Measurements from ENCODE around the gene KRTAP2-2. TPM values are rescaled to one million over a fixed set of nuclear protein-coding genes. Genes with fewer than 3 reads are reported as not detected.
"Not testable (repeated sequence)": the region's sequence is repeated elsewhere in the genome, so short reads cannot be mapped to it uniquely, and the experiment has no call there.

The KRTAP2-2 gene
- total and polyA plus RNA-seq, 2 of the 13 experiments (the other 11 are each of a cell fraction or from before 2014, with no cell fraction given), result not detected

DNA sequence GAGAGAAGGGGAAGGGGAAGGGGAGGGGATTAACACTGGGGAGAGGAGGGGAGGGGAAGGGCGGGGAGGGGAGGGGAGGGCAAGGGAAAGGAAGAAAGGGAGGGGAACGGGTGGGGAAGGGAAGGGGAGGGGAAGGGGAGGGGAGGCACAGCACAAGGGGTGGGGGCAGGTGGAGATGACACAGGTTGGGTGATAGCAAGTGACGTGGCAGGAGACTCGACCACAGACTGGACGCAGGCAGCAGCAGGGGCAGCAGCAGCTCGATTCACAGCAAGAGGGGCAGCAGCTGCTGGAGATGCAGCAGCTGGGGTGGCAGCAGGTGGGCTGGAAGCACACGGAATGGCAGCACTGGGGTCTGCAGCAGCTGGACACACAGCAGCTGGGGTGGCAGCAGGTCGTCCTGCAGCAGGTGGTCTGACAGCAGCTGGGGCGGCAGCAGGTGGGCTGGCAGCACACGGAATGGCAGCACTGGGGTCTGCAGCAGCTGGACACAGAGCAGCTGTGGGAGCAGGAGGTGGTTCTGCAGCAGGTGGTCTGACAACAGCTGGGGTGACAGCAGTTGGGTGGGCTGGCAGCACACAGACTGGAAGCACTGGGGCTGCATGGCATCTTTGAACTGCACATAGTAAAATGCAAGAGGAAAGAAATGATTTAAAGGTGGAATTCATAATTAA is 46.7 kb upstream of the KRTAP2-2 start, which contains the start of gene KRTAP4-16:
TSS of gene KRTAP4-16 (minus strand) at position 624 of the 674 bp plus-strand sequence. CDS start at position 624, 0 bp downstream.
- no peak within 1 kb of the TSS for H3K27ac ChIP-seq (ENCODE audit: extremely low read length, insufficient read depth, low read length)
- ChIA-PET POLR2A (no interaction called here), CTCF (ENCODE audit: low intra/inter-chr PET ratio, low total read pairs) (no interaction called here)
- no peaks in the 10 kb centered on the region for H4K20me1 ChIP-seq (ENCODE audit: insufficient read depth, low read length)
- ATAC-seq (no peak), FAIRE-seq (no peak), DNase-seq (ENCODE audit: low spot score) (no peak)
- no peak within 1 kb of the TSS for H3K9ac ChIP-seq (ENCODE audit: insufficient read depth, low read depth, low read length)
- H2AFZ ChIP-seq (ENCODE audit: low read length), result no peak within 1 kb of the TSS
- in situ Hi-C loops (cut with HindIII; ENCODE audit: extremely low pct_ligation_motif_present, low pct_unique_long_range_greater_than_20kb), result no loop called here
- peaks cover 0 to 11% of the 10 kb centered on the region in 2 experiments; a peak in 2 of 5 replicates for H3K27me3 ChIP-seq (ENCODE audit: control insufficient read depth in 1 of 2, insufficient read depth in 2 of 2, low read length in 2 of 2)
- TF ChIP-seq MYC (CRISPR knock-in tag; IDR thresholded peaks at IDR 0.05; ENCODE audit: borderline replicate concordance) (no peak), ZFP36L1 (CRISPR knock-in tag; IDR thresholded peaks at IDR 0.05) (no peak), ZSCAN21 (CRISPR knock-in tag; IDR thresholded peaks at IDR 0.05; ENCODE audit: borderline replicate concordance) (no peak), ZNF552 (CRISPR knock-in tag; IDR thresholded peaks at IDR 0.05; ENCODE audit: borderline replicate concordance) (no peak), PCBP1 (IDR thresholded peaks at IDR 0.05; ENCODE audit: borderline replicate concordance, low read depth, low read length) (0 out of 2 replicates have a peak, but pooled peaks have one; percentile 40)
- TF ChIP-seq, protein P1, sequence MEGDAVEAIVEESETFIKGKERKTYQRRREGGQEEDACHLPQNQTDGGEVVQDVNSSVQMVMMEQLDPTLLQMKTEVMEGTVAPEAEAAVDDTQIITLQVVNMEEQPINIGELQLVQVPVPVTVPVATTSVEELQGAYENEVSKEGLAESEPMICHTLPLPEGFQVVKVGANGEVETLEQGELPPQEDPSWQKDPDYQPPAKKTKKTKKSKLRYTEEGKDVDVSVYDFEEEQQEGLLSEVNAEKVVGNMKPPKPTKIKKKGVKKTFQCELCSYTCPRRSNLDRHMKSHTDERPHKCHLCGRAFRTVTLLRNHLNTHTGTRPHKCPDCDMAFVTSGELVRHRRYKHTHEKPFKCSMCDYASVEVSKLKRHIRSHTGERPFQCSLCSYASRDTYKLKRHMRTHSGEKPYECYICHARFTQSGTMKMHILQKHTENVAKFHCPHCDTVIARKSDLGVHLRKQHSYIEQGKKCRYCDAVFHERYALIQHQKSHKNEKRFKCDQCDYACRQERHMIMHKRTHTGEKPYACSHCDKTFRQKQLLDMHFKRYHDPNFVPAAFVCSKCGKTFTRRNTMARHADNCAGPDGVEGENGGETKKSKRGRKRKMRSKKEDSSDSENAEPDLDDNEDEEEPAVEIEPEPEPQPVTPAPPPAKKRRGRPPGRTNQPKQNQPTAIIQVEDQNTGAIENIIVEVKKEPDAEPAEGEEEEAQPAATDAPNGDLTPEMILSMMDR (CRISPR knock-in tag; IDR thresholded peaks at IDR 0.05), result no peak
- no peaks in the 10 kb centered on the region for H3K4me1 ChIP-seq (ENCODE audit: insufficient read depth, low read length)
- H3K36me3 ChIP-seq (replicated peaks in 1 of 2; ENCODE audit: control insufficient read depth in 1 of 2, insufficient read depth in 2 of 2, low read length in 2 of 2), result no peaks in the 10 kb centered on the region
- no TSS peak for BruUV-seq (replicated peaks)
- no peak within 1 kb of the TSS for H3K4me2 ChIP-seq (ENCODE audit: low read depth, low read length)
- H3K9me3 ChIP-seq (ENCODE audit: low read length), result no peaks in the 10 kb centered on the region
- H3K4me3 ChIP-seq (replicated peaks in 1 of 3; ENCODE audit: insufficient read depth in 1 of 3, low read depth in 2 of 3, low read length in 3 of 3), result no peak within 1 kb of the TSS
- no peaks in the 10 kb centered on the region for H3K79me2 ChIP-seq (ENCODE audit: insufficient read depth, low read length)
- WGBS (ENCODE audit: low lambda C conversion rate), result 21% methylated on average over 10 of the region's 10 CpGs
- intact Hi-C loops (cut with micrococcal nuclease; ENCODE audit: unreplicated experiment), result no loop called here

DNA sequence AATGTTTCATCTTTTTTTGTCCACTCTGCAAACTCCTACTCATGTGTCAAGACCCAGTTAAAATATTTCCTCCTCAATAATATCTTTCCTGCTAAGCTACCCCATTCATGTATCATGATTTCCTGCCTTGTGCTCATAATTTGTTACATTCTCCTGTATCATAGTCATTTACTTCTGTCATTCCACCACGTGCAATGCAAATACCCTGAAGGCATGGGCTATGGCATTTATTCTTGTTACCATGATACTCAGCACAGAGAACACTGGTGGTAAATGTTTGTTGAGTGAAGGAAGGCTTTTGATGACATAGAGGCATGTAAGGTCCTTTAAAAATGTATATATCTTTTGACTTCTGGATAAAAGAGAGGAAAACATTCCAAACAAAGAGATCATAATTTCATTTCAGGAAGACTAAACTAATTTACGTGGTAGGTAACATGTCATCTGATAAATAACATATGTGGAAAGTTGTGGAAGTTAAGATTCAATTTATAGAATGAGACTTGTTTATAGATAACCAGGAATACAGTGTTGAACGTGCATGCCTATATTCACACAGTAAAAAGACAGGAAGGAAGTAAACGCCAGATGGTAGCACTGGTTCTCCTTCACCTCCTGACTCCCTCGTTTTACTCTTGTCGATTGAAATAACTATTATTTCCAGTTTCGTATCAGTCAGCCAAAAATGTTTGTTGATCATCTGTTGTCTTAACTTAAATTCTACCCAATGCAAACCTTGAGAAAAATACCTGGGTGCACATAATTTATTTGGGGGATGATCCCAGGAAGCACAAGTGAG is 44.9 kb upstream of the KRTAP2-2 start:
- POLR2A ChIA-PET; H3K36me3 ChIP-seq (replicated peaks in 1 of 2; ENCODE audit: control insufficient read depth in 1 of 2, insufficient read depth in 2 of 2, low read length in 2 of 2); DNase-seq (ENCODE audit: low spot score); intact Hi-C loops (cut with micrococcal nuclease; ENCODE audit: unreplicated experiment); H3K79me2 ChIP-seq (ENCODE audit: insufficient read depth, low read length); H3K4me3 ChIP-seq (replicated peaks in 1 of 3; ENCODE audit: insufficient read depth in 1 of 3, low read depth in 2 of 3, low read length in 3 of 3); H3K4me2 ChIP-seq (ENCODE audit: low read depth, low read length); H3K4me1 ChIP-seq (ENCODE audit: insufficient read depth, low read length); BruUV-seq (replicated peaks); H4K20me1 ChIP-seq (ENCODE audit: insufficient read depth, low read length); FAIRE-seq; ATAC-seq; CTCF ChIA-PET (ENCODE audit: low intra/inter-chr PET ratio, low total read pairs); in situ Hi-C loops (cut with HindIII; ENCODE audit: extremely low pct_ligation_motif_present, low pct_unique_long_range_greater_than_20kb); H3K27ac ChIP-seq (ENCODE audit: extremely low read length, insufficient read depth, low read length); H3K9ac ChIP-seq (ENCODE audit: insufficient read depth, low read depth, low read length); H2AFZ ChIP-seq (ENCODE audit: low read length); H3K9me3 ChIP-seq (ENCODE audit: low read length): not testable (repeated sequence)
- H3K27me3 ChIP-seq (ENCODE audit: control insufficient read depth in 1 of 2, insufficient read depth in 2 of 2, low read length in 2 of 2), result peaks cover 0 to 11% of the 10 kb centered on the region in 2 experiments; a peak in 2 of 5 replicates
- 15% methylated on average over 7 of the region's 7 CpGs for WGBS (ENCODE audit: low lambda C conversion rate)

Measured in HepG2 (cell line).